Muscle layer of colon (tissue), 2 donors: Measurements from ENCODE around the gene SLC22A5.
"Not testable (repeated sequence)": the region's sequence is repeated elsewhere in the genome, so short reads cannot be mapped to it uniquely, and the experiment has no call there.

ENCODE experiments used
- H3K27ac ChIP-seq: one replicate; pipeline ENCODE4 v1.7.0; 2013; ENCODE audit warnings: low read depth, mild to moderate bottlenecking, low read length, moderate library complexity
- H3K27me3 ChIP-seq, 2 donors: one replicate each; pipeline ENCODE4 v1.7.0; 2013; ENCODE audit warnings: low read length in 2 of 2, mild to moderate bottlenecking in 2 of 2; ENCODE audit not compliant: insufficient read depth in 2 of 2, control insufficient read depth in 1 of 2
- H3K36me3 ChIP-seq: one replicate; pipeline ENCODE4 v1.7.0; 2013; ENCODE audit warnings: mild to moderate bottlenecking, low read length; ENCODE audit not compliant: insufficient read depth
- H3K4me1 ChIP-seq: one replicate; pipeline ENCODE4 v1.7.0; 2013; ENCODE audit warnings: mild to moderate bottlenecking, low read length; ENCODE audit not compliant: insufficient read depth
- H3K4me3 ChIP-seq, 2 donors: one replicate each; pipeline ENCODE4 v1.7.0; 2013; ENCODE audit warnings: low read length in 2 of 2, low read depth in 1 of 2, mild to moderate bottlenecking in 1 of 2, moderate library complexity in 1 of 2
- H3K9ac ChIP-seq: one replicate; pipeline ENCODE4 v1.7.0; 2013; ENCODE audit warnings: low read length
- H3K9me3 ChIP-seq: one replicate; pipeline ENCODE4 v1.7.0; 2013; ENCODE audit warnings: mild to moderate bottlenecking, low read length
- donor health status: abdominal sarcoma.
- donor health status: Adenocarcinoma of cecum.

Gene SLC22A5

GRCh38 chr5:132435886-132436285 is 66.4 kb downstream of the SLC22A5 start:
- peak overlapping the region; percentile 19 for H3K27ac ChIP-seq
- H3K36me3 ChIP-seq = no peaks in the 10 kb centered on the region
- H3K27me3 ChIP-seq = no peaks in the 10 kb centered on the region
- no peak overlapping the region for H3K4me3 ChIP-seq
- H3K4me1 ChIP-seq = peaks cover 81% of the 10 kb centered on the region
- no peak overlapping the region for H3K9ac ChIP-seq
- H3K9me3 ChIP-seq = no peaks in the 10 kb centered on the region

- H3K36me3 ChIP-seq = no peaks in the 10 kb centered on the region
- H3K9ac ChIP-seq = no peak overlapping the region
- H3K4me3 ChIP-seq = no peak overlapping the region
- H3K9me3 ChIP-seq = no peaks in the 10 kb centered on the region
- H3K27me3 ChIP-seq = no peaks in the 10 kb centered on the region
- H3K27ac ChIP-seq = peak overlapping the region; percentile 63
- H3K4me1 ChIP-seq = peaks cover 80% of the 10 kb centered on the region
Measured at GRCh38 chr5:132436936-132437335, 67.4 kb downstream of the SLC22A5 start.

GRCh38 chr5:132437604-132438266 is 68.2 kb downstream of the SLC22A5 start:
- peaks cover 80% of the 10 kb centered on the region for H3K4me1 ChIP-seq
- peak overlapping the region; percentile 17 for H3K9ac ChIP-seq
- H3K36me3 ChIP-seq = no peaks in the 10 kb centered on the region
- no peaks in the 10 kb centered on the region for H3K9me3 ChIP-seq
- H3K4me3 ChIP-seq = no peak overlapping the region
- H3K27ac ChIP-seq = peak overlapping the region; percentile 85
- no peaks in the 10 kb centered on the region for H3K27me3 ChIP-seq

GRCh38 chr5:132438267-132438645 is 68.7 kb downstream of the SLC22A5 start:
- H3K4me3 ChIP-seq, H3K36me3 ChIP-seq, H3K27me3 ChIP-seq, H3K9me3 ChIP-seq: not testable (repeated sequence)
- Histone ChIP-seq H3K27ac (peak overlapping the region; percentile 89), H3K9ac (peak overlapping the region; percentile 17), H3K4me1 (peaks cover 80% of the 10 kb centered on the region)

GRCh38 chr5:132438917-132439316 is 69.4 kb downstream of the SLC22A5 start:
- H3K4me1 ChIP-seq = peaks cover 83% of the 10 kb centered on the region
- no peaks in the 10 kb centered on the region for H3K27me3 ChIP-seq
- H3K9me3 ChIP-seq = no peaks in the 10 kb centered on the region
- H3K36me3 ChIP-seq = peaks cover 5% of the 10 kb centered on the region
- H3K9ac ChIP-seq = no peak overlapping the region
- peak overlapping the region in 1 of 2 donors; percentile 4 for H3K4me3 ChIP-seq
- peak overlapping the region; percentile 89 for H3K27ac ChIP-seq

GRCh38 chr5:132439521-132440089 is 70.1 kb downstream of the SLC22A5 start:
- Histone ChIP-seq H3K4me1 (peaks cover 80% of the 10 kb centered on the region), H3K36me3 (peaks cover 5% of the 10 kb centered on the region), H3K9ac (peak overlapping the region; percentile 47), H3K4me3 (peak overlapping the region in 1 of 2 donors; percentile 4), H3K27me3 (no peaks in the 10 kb centered on the region), H3K9me3 (no peaks in the 10 kb centered on the region), H3K27ac (peak overlapping the region; percentile 89)

- Histone ChIP-seq H3K9ac (no peak overlapping the region), H3K9me3 (no peaks in the 10 kb centered on the region), H3K27ac (no peak overlapping the region), H3K27me3 (no peaks in the 10 kb centered on the region), H3K4me3 (no peak overlapping the region), H3K4me1 (peaks cover 76% of the 10 kb centered on the region), H3K36me3 (peaks cover 5% of the 10 kb centered on the region)
Measured at GRCh38 chr5:132444061-132444460, 74.6 kb downstream of the SLC22A5 start.
